Gastrocnemius medialis (tissue), 4 donors: ENCODE results near the gene CMTM4. TPM values are rescaled to one million over a fixed set of nuclear protein-coding genes. Genes with fewer than 3 reads are reported as not detected.

Experiments
- ATAC-seq, 2 donors: fragments of 150-250 bp; one replicate each; pipeline ENCODE4 v1.9.1; 2016
- DNase-seq, 2 donors: peaks; one replicate each; pipeline ENCODE4 v3.0.0-alpha.2; 2019
- H3K27ac ChIP-seq, 4 donors: fragments of 200-600 bp; sonication (generic); 1 replicate in 1 of 4; 2 replicates in 3 of 4; pipeline ENCODE4 v1.5.1; 2016 to 2018; ENCODE audit warnings: mild to moderate bottlenecking in 2 of 4, moderate library complexity in 1 of 4
- H3K27me3 ChIP-seq, 3 donors: fragments of 200-600 bp; sonication (generic) in 2 of 3; 1 replicate in 1 of 3; 2 replicates in 2 of 3; pipeline versions ENCODE4 v1.5.1 to v1.6.0; 2016 to 2019; ENCODE audit warnings: mild to moderate bottlenecking in 1 of 3, moderate library complexity in 1 of 3
- H3K36me3 ChIP-seq, 2 donors: fragments of 200-600 bp; sonication (generic) in 1 of 2; one replicate each; pipeline ENCODE4 v1.5.1; 2017 to 2018
- H3K4me1 ChIP-seq, 2 donors: fragments of 200-600 bp; sonication (generic) in 1 of 2; one replicate each; pipeline ENCODE4 v1.5.1; 2016 to 2017; ENCODE audit warnings: mild to moderate bottlenecking in 2 of 2
- H3K4me3 ChIP-seq, 4 donors: fragments of 200-600 bp; sonication (generic) in 3 of 4; 1 replicate in 1 of 4; 2 replicates in 3 of 4; pipeline ENCODE4 v1.5.1; 2016 to 2019; ENCODE audit warnings: mild to moderate bottlenecking in 2 of 4
- H3K9me3 ChIP-seq, 3 donors: fragments of 200-600 bp; sonication (generic) in 2 of 3; 1 replicate in 1 of 3; 2 replicates in 2 of 3; pipeline ENCODE4 v1.5.1; 2016 to 2019
- CTCF ChIP-seq, 5 experiments: fragments of 450-650 bp in 3 of 5; fragments of 200-600 bp in 2 of 5; sonication (generic) in 2 of 5; IDR thresholded peaks in 4 of 5; conservative IDR thresholded peaks in 1 of 5; 1 replicate in 4 of 5; 2 replicates in 1 of 5; pipeline ENCODE4 v1.5.1; 2016 to 2019; ENCODE audit warnings: antibody characterized with exemption in 5 of 5, mild to moderate bottlenecking in 3 of 5, moderate library complexity in 3 of 5
- POLR2A ChIP-seq, 2 donors: fragments of 450-650 bp; IDR thresholded peaks; one replicate each; pipeline ENCODE4 v1.6.1; 2017; ENCODE audit warnings: antibody characterized with exemption in 2 of 2, mild to moderate bottlenecking in 2 of 2, moderate library complexity in 2 of 2
- in situ Hi-C, 4 donors: fragments of 200-750 bp; cut with MboI; loops; one replicate each; pipeline versions ENCODE4 v1.15.0 to v1.8.0; 2017; ENCODE audit warnings: low sequenced_read_pairs in 4 of 4
- intact Hi-C: fragments of 100-400 bp; cut with DNase I; formaldehyde crosslinking; loops from one replicate; pipeline ENCODE4 v1.15.1; 2023; ENCODE audit warnings: low total_unique reads
- total RNA-seq, 4 donors: library from RNA; depleted of rRNA; stranded (reverse); fragments of >200 nt; gene quantifications; one replicate each; pipeline versions ENCODE4 v1.1.0 to v1.2.3, GENCODE V29; 2016

CMTM4 gene
- total RNA-seq, 4 donors from 2014 or later, result 5.7 to 15.0 (median 7.2) TPM

GRCh38 chr16:66740533-66740932 is 44.0 kb upstream of the CMTM4 start:
- ATAC-seq, result peak; percentile 62 to 66
- Histone ChIP-seq H3K4me3 (no peak overlapping the region), H3K27me3 (no peaks in the 10 kb centered on the region), H3K4me1 (peaks cover 48 to 50% of the 10 kb centered on the region in 2 donors), H3K27ac (peak overlapping the region; percentile 77 to 88 (median 84)), H3K9me3 (no peaks in the 10 kb centered on the region), H3K36me3 (peaks cover 3 to 47% of the 10 kb centered on the region in 2 donors)
- in situ Hi-C loops, result no loop called here
- no peak for DNase-seq
- TF ChIP-seq POLR2A (IDR thresholded peaks at IDR 0.05), result no peak
- TF ChIP-seq CTCF (IDR thresholded peaks at IDR 0.05 in 4 of 5, conservative IDR thresholded peaks at IDR 0.05 in 1 of 5), result no peak
- intact Hi-C loops, result loop anchor here (5.0 kb wide), 1 partner anchor 92 kb away; the partner anchor contains the start of gene NAE1

- Histone ChIP-seq H3K36me3 (peaks cover 8 to 49% of the 10 kb centered on the region in 2 donors), H3K27ac (peak overlapping the region; percentile 77 to 88 (median 84)), H3K4me1 (peaks cover 48 to 50% of the 10 kb centered on the region in 2 donors), H3K9me3 (no peaks in the 10 kb centered on the region), H3K4me3 (no peak overlapping the region), H3K27me3 (no peaks in the 10 kb centered on the region)
- DNase-seq (no peak), ATAC-seq (no peak)
- intact Hi-C loops, result loop anchor here (5.0 kb wide), 1 partner anchor 92 kb away; the partner anchor contains the start of gene NAE1
- in situ Hi-C loops, result no loop called here
- TF ChIP-seq CTCF (IDR thresholded peaks at IDR 0.05 in 4 of 5, conservative IDR thresholded peaks at IDR 0.05 in 1 of 5) (peak in 4 of 5 experiments; percentile 35 to 58 (median 46)), POLR2A (IDR thresholded peaks at IDR 0.05) (no peak)
These were observed 43.5 kb upstream of the CMTM4 start for GRCh38 chr16:66740010-66740409.

GRCh38 chr16:66735891-66736290 is 39.3 kb upstream of the CMTM4 start:
- intact Hi-C loops, result no loop called here

GRCh38 chr16:66731101-66731500 is 34.6 kb upstream of the CMTM4 start:
- intact Hi-C loops, result no loop called here
- H3K27ac ChIP-seq, result no peak overlapping the region
- H3K9me3 ChIP-seq, result no peaks in the 10 kb centered on the region
- H3K36me3 ChIP-seq, result peaks cover 11 to 88% of the 10 kb centered on the region in 2 donors
- no peak overlapping the region for H3K4me3 ChIP-seq
- in situ Hi-C loops, result loop anchor here in 1 of 4 donors (5.0 kb wide), 1 partner anchor 136 kb away; no protein-coding TSS in a partner anchor
- TF ChIP-seq POLR2A (IDR thresholded peaks at IDR 0.05), result no peak
- TF ChIP-seq CTCF (IDR thresholded peaks at IDR 0.05 in 4 of 5, conservative IDR thresholded peaks at IDR 0.05 in 1 of 5), result no peak
- peaks cover 7% of the 10 kb centered on the region in 2 donors for H3K4me1 ChIP-seq
- no peak for ATAC-seq
- no peaks in the 10 kb centered on the region for H3K27me3 ChIP-seq
- DNase-seq, result no peak

More at GRCh38 chr16:66735891-66736290, 39.3 kb upstream of the CMTM4 start:
- no peak overlapping the region for H3K4me3 ChIP-seq
- in situ Hi-C loops, result no loop called here
- no peaks in the 10 kb centered on the region for H3K9me3 ChIP-seq
- TF ChIP-seq CTCF (IDR thresholded peaks at IDR 0.05 in 4 of 5, conservative IDR thresholded peaks at IDR 0.05 in 1 of 5), result no peak
- TF ChIP-seq POLR2A (IDR thresholded peaks at IDR 0.05), result no peak
- DNase-seq (no peak), ATAC-seq (no peak)
- H3K4me1 ChIP-seq, result peaks cover 20 to 21% of the 10 kb centered on the region in 2 donors
- H3K27ac ChIP-seq, result no peak overlapping the region
- H3K36me3 ChIP-seq, result peaks cover 11 to 73% of the 10 kb centered on the region in 2 donors
- no peaks in the 10 kb centered on the region for H3K27me3 ChIP-seq
